ENCODE measurements around the gene ANO2.

Gene ANO2

DNA sequence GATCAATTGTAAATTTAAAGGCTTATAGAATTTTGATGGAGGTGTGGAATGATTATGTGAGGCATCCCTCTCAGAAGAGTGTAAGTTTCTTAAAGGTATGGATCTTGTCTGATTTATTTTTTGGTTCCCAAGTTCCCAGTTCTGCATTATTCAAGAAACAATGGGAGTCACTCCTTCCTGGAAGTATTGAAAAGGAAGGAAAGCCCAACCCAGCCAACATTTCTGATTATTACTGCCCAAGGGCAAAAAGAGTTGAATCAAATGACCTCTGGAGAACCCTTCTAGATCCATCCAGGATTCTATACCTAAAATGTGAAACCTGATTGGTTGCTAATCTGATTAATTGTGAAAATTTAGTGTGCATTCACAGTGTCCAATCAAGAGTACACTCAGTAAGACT is 166.2 kb downstream of the ANO2 start:
- no peaks in the 10 kb centered on the region for H3K9me3 ChIP-seq
- H3K4me3 ChIP-seq, result no peak overlapping the region
- H3K4me1 ChIP-seq, result no peaks in the 10 kb centered on the region
- in situ Hi-C loops (cut with MboI; ENCODE audit: low sequenced_read_pairs), result no loop called here
- H3K27me3 ChIP-seq (ENCODE audit: low read depth), result no peaks in the 10 kb centered on the region
- DNase-seq (ENCODE audit: low spot score in 2 of 2), result no peak
- no peaks in the 10 kb centered on the region for H3K36me3 ChIP-seq (replicated peaks)

GRCh38 chr12:5777451-5777850 is 167.6 kb downstream of the ANO2 start:
- Histone ChIP-seq H3K4me3 (no peak overlapping the region), H3K4me1 (no peaks in the 10 kb centered on the region), H3K36me3 (replicated peaks) (no peaks in the 10 kb centered on the region), H3K9me3 (no peaks in the 10 kb centered on the region), H3K27me3 (ENCODE audit: low read depth) (no peaks in the 10 kb centered on the region)
- DNase-seq (ENCODE audit: low spot score in 2 of 2), result no peak
- in situ Hi-C loops (cut with MboI; ENCODE audit: low sequenced_read_pairs), result no loop called here

DNA sequence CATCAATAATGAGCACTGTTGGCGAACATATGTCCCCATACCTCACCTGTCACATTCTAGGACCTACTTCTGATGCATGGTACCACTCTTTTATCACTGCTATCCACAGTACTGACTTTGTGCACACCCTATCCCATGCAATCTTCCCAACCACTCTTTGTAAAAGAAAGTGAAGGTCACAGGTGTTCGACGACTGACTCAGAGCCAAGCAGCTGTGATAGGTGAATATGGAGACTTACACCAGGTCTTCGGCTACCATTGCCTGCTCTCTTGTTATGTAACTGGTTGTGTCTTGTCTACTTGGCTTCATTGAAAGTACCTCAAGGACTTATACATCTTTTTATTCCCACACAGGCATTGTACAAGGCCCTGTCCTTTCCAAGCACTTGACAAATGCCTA is 169.0 kb downstream of the ANO2 start:
- H3K4me3 ChIP-seq, result no peak overlapping the region
- no peaks in the 10 kb centered on the region for H3K4me1 ChIP-seq
- in situ Hi-C loops (cut with MboI; ENCODE audit: low sequenced_read_pairs), result no loop called here
- no peaks in the 10 kb centered on the region for H3K36me3 ChIP-seq (replicated peaks)
- H3K27me3 ChIP-seq (ENCODE audit: low read depth), result no peaks in the 10 kb centered on the region
- no peak for DNase-seq (ENCODE audit: low spot score in 2 of 2)
- H3K9me3 ChIP-seq, result no peaks in the 10 kb centered on the region

DNA sequence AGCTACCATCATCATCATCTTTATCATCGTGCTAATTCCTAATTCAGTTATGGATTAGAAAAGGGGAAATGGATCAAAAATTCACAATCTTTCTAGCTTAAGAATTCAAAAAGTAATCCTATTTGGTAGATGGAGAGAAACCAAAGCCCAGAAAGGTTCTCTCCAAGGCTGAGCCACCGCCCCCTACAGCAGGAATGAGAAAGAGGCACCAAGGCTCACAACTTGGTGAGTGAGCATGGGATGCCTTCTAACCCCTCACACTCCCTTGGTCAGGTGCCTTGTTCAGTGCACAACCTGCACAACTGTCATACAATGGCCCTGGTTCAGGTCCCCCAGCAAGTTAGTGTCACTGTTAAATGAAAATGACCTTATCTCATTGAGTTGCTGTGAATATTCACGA is 171.5 kb downstream of the ANO2 start:
- Histone ChIP-seq H3K9me3 (no peaks in the 10 kb centered on the region), H3K4me3 (no peak overlapping the region), H3K36me3 (replicated peaks) (no peaks in the 10 kb centered on the region), H3K4me1 (no peaks in the 10 kb centered on the region), H3K27me3 (ENCODE audit: low read depth) (no peaks in the 10 kb centered on the region)
- no peak for DNase-seq (ENCODE audit: low spot score in 2 of 2)
- in situ Hi-C loops (cut with MboI; ENCODE audit: low sequenced_read_pairs), result no loop called here

DNA sequence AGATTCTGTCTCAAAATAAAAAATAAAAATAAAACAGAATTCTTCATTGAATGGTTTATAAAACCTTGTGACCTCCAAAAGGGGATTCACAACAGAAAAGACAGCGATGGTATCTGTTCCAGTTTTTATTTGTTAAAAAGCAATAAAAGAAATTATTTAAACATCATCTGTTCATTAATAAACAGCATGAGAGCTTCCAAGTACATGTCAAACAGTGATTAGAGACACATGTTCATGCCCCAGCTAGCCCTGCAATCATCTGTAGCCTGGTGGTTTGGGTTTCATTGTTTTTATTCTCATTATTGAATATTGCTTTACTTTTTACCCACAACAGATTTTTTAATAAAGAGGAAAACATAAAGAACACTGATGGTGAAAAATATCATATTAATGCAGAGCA is 173.3 kb downstream of the ANO2 start:
- no peaks in the 10 kb centered on the region for H3K9me3 ChIP-seq
- no peak overlapping the region for H3K4me3 ChIP-seq
- H3K27me3 ChIP-seq (ENCODE audit: low read depth), result no peaks in the 10 kb centered on the region
- no peak for DNase-seq (ENCODE audit: low spot score in 2 of 2)
- H3K36me3 ChIP-seq (replicated peaks), result no peaks in the 10 kb centered on the region
- in situ Hi-C loops (cut with MboI; ENCODE audit: low sequenced_read_pairs), result no loop called here
- no peaks in the 10 kb centered on the region for H3K4me1 ChIP-seq

GRCh38 chr12:5770727-5771126 is 174.3 kb downstream of the ANO2 start:
- Histone ChIP-seq H3K4me3 (no peak overlapping the region), H3K36me3 (replicated peaks) (no peaks in the 10 kb centered on the region), H3K4me1 (no peaks in the 10 kb centered on the region), H3K27me3 (ENCODE audit: low read depth) (no peaks in the 10 kb centered on the region), H3K9me3 (no peaks in the 10 kb centered on the region)
- DNase-seq (ENCODE audit: low spot score in 2 of 2), result no peak
- in situ Hi-C loops (cut with MboI; ENCODE audit: low sequenced_read_pairs), result no loop called here

DNA sequence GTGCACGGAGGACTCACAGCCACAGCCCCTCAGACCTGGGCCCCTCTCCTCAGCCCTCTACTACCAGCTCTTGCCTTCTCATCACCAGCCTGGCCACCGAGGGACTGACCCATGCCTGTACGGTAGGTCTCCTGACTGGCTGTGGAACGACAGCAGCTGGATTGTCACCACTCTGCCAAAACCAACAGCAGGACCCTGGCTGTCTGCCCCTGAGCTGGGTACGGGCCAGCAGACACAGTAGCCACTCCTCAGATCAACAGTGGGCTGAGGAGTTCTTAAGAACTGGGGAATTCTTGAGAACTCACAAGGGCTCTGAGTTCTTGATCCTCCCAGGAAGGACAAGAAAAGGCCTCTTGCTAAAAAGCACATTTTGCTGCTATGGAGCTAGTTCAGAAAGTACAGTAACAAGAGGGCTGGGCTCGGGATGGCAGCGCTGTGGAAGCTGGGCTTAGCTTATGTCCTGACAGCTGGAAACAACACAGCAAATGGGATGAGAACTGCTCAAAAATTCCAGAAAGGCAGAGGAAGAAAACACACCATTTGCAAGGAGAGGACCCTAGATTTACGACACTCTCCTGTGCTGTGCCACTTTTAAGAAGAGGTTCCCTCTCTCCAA is 176.4 kb downstream of the ANO2 start:
- no peaks in the 10 kb centered on the region for H3K9me3 ChIP-seq
- H3K36me3 ChIP-seq (replicated peaks), result no peaks in the 10 kb centered on the region
- no peak overlapping the region for H3K4me3 ChIP-seq
- DNase-seq (ENCODE audit: low spot score in 2 of 2), result no peak
- no peaks in the 10 kb centered on the region for H3K4me1 ChIP-seq
- no peaks in the 10 kb centered on the region for H3K27me3 ChIP-seq (ENCODE audit: low read depth)
- in situ Hi-C loops (cut with MboI; ENCODE audit: low sequenced_read_pairs), result no loop called here

GRCh38 chr12:5768171-5768570 is 176.9 kb downstream of the ANO2 start:
- in situ Hi-C loops (cut with MboI; ENCODE audit: low sequenced_read_pairs), result no loop called here
- no peak for DNase-seq (ENCODE audit: low spot score in 2 of 2)

GRCh38 chr12:5758347-5758746 is 186.7 kb downstream of the ANO2 start:
- Histone ChIP-seq H3K27me3 (ENCODE audit: low read depth) (no peaks in the 10 kb centered on the region), H3K36me3 (replicated peaks) (no peaks in the 10 kb centered on the region), H3K4me1 (no peaks in the 10 kb centered on the region), H3K4me3 (no peak overlapping the region), H3K9me3 (0 out of 2 replicates have a peak, but pooled peaks cover 2% of the 10 kb centered on the region)
- in situ Hi-C loops (cut with MboI; ENCODE audit: low sequenced_read_pairs), result no loop called here
- DNase-seq (ENCODE audit: low spot score in 2 of 2), result no peak

More at GRCh38 chr12:5768171-5768570, 176.9 kb downstream of the ANO2 start:
- H3K4me1 ChIP-seq, result no peaks in the 10 kb centered on the region
- no peak overlapping the region for H3K4me3 ChIP-seq
- no peaks in the 10 kb centered on the region for H3K27me3 ChIP-seq (ENCODE audit: low read depth)
- no peaks in the 10 kb centered on the region for H3K9me3 ChIP-seq
- H3K36me3 ChIP-seq (replicated peaks), result no peaks in the 10 kb centered on the region

DNA sequence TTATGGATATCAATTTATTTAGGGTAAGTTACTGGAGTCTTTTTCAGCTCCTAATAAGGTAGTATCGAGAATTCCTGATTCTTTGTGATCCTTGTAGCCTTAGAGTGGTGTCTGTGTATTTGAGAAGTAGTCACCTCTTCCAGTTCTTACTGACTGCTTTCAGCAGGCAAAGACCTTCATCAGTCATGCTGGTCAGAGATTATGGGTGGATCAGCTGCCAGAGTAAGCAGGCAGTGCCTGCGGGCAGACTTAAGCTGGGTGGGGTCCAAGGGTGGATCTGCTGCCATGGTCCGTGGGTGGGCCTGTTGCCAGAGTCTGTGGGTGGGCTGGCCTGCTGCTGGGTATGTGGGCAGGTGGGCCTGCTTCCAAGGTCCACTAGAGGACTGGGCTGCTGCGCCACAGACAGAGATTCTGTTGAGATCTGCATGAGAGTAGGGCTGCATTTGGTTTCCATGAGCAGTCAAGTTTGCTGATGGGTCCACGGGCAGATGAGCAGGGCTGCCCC is 188.7 kb downstream of the ANO2 start:
- in situ Hi-C loops (cut with MboI; ENCODE audit: low sequenced_read_pairs), result no loop called here
- H3K36me3 ChIP-seq (replicated peaks), result no peaks in the 10 kb centered on the region
- no peaks in the 10 kb centered on the region for H3K4me1 ChIP-seq
- H3K27me3 ChIP-seq (ENCODE audit: low read depth), result no peaks in the 10 kb centered on the region
- DNase-seq (ENCODE audit: low spot score in 2 of 2), result no peak
- H3K9me3 ChIP-seq, result 0 out of 2 replicates have a peak, but pooled peaks cover 2% of the 10 kb centered on the region
- H3K4me3 ChIP-seq, result no peak overlapping the region

DNA sequence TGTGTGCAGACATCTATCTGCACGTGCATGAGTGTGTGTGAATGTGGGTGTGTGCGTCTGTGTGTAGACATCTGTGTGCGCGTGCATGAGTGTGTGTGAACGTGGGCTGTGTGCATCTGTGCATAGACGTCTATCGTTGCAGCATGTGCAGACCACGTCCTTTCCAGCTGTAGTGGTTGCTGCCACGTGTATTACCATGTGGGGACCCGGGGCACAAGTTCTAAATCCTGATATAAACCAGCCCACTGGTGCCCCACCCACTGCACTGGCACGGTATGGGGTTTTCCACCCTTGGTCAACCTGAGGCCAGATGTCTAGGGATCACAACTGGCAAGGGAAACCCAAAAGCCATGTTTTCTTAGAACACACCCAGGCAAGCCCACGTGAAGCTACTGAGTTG is 197.0 kb downstream of the ANO2 start:
- in situ Hi-C loops (cut with MboI; ENCODE audit: low sequenced_read_pairs), result no loop called here
- Histone ChIP-seq H3K4me1 (no peaks in the 10 kb centered on the region), H3K36me3 (replicated peaks) (no peaks in the 10 kb centered on the region), H3K4me3 (no peak overlapping the region), H3K27me3 (ENCODE audit: low read depth) (no peaks in the 10 kb centered on the region), H3K9me3 (no peaks in the 10 kb centered on the region)
- DNase-seq (ENCODE audit: low spot score in 2 of 2), result no peak

DNA sequence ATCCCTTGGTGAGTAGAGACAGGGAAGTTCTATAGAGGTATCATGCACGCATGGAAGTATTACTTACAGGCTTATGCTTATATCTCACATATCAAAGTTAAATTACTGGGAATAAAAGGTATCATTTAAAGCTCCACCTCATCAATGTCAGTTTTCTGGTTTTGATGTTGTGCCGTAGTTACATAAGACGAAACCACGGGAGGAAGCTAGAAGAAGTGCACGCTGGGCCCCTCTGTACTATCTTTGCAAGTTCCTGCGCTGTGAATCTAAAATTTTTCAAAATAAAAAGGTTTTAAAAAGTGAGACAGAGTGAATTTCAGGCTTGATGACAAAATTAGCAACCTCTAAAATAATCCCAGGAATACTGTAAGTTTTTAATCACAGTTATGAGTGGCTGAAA is 198.1 kb downstream of the ANO2 start:
- no peaks in the 10 kb centered on the region for H3K36me3 ChIP-seq (replicated peaks)
- no peaks in the 10 kb centered on the region for H3K27me3 ChIP-seq (ENCODE audit: low read depth)
- in situ Hi-C loops (cut with MboI; ENCODE audit: low sequenced_read_pairs), result no loop called here
- no peak overlapping the region for H3K4me3 ChIP-seq
- H3K4me1 ChIP-seq, result no peaks in the 10 kb centered on the region
- no peak for DNase-seq (ENCODE audit: low spot score in 2 of 2)
- H3K9me3 ChIP-seq, result no peaks in the 10 kb centered on the region

DNA sequence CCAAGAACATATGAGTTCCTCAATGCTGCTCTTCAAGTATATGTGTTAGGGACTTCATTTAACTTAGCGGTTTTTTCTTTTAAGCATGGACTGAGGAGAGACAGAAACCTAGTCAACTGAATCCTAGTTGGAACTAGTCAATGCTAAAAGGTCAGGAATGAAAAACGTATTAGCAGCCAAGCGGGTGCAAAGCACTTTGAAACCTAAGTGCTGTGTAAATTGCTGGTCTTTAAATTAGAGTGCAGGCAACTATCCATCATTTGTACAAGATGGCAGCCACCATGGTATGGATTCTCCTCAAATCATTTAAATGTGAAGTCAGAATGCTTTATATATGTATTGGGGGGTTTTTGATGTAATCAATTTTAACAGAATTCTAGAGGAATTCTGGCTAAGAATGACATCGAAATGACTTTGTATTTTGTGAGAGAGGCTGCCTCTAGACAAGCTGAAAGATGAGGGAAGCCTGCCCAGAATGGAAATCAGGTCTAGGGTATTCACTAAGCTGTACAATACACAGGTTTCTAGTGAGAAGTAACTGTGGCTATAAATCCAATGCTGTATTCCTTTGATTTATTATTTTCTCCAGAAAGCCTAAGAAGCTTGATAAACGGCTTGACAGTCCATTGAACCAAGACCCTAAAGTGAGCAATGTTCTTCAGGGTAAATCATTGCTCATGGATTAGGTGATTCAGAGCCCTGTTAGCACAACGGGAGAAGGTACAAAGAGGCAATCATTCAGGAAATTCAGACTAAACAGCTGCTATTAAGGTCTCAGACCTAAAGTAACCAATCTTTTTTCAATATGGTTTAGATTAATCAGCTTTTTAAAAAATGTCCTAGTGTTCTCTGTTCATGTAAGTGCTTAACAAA is 198.8 kb downstream of the ANO2 start:
- DNase-seq (ENCODE audit: low spot score in 2 of 2), result no peak
- in situ Hi-C loops (cut with MboI; ENCODE audit: low sequenced_read_pairs), result no loop called here
- no peaks in the 10 kb centered on the region for H3K4me1 ChIP-seq
- no peak overlapping the region for H3K4me3 ChIP-seq
- H3K9me3 ChIP-seq, result no peaks in the 10 kb centered on the region
- no peaks in the 10 kb centered on the region for H3K36me3 ChIP-seq (replicated peaks)
- H3K27me3 ChIP-seq (ENCODE audit: low read depth), result no peaks in the 10 kb centered on the region

GRCh38 chr12:5745251-5745888 is 199.7 kb downstream of the ANO2 start:
- in situ Hi-C loops (cut with MboI; ENCODE audit: low sequenced_read_pairs), result no loop called here
- DNase-seq (ENCODE audit: low spot score in 2 of 2), result peak; percentile 13 to 70
- Histone ChIP-seq H3K4me3 (no peak overlapping the region), H3K36me3 (replicated peaks) (no peaks in the 10 kb centered on the region), H3K4me1 (no peaks in the 10 kb centered on the region), H3K27me3 (ENCODE audit: low read depth) (no peaks in the 10 kb centered on the region), H3K9me3 (no peaks in the 10 kb centered on the region)

Data from HAP-1 (cell line).